Measurements from ENCODE around the gene ERH.

- TF ChIP-seq CTCF (IDR thresholded peaks at IDR 0.05) (no peak), POLR2AphosphoS5 (IDR thresholded peaks at IDR 0.05; ENCODE audit: low read depth, low read length) (no peak), SIN3A (IDR thresholded peaks at IDR 0.05; ENCODE audit: borderline replicate concordance, insufficient read depth, low read depth, low read length) (no peak), REST (IDR thresholded peaks at IDR 0.05; ENCODE audit: insufficient read depth in 1 of 2, low read depth in 2 of 2, low read length in 1 of 2) (no peak)
Observed at GRCh38 chr14:69372146-69372545, 26.0 kb downstream of the ERH start.

All from Panc1 (cell line).